ENCODE results near the gene GRHL3. TPM values are rescaled to one million over a fixed set of nuclear protein-coding genes. Genes with fewer than 3 reads are reported as not detected.

Gene GRHL3
- total and polyA plus RNA-seq, 2 donors (not counting 3 experiments of a cell fraction or from before 2014, with no cell fraction given) = not detected

GRCh38 chr1:24329797-24330543 is 10.8 kb downstream of the GRHL3 start:
- DNase-seq (ENCODE audit: low read depth, low spot score) = no peak
- BruUV-seq (replicated peaks) = no TSS peak
- ChIA-PET CTCF (interaction anchor here (0.8 kb wide), 1 partner anchor 29 kb away, joined by 4 read pairs; no protein-coding TSS in a partner anchor), POLR2A (no interaction called here)
- H3K27me3 ChIP-seq (ENCODE audit: control insufficient read depth in 2 of 2, insufficient read depth in 2 of 2, low read length in 2 of 2) = peaks cover 14 to 29% of the 10 kb centered on the region in 2 experiments
- no peaks in the 10 kb centered on the region for H3K36me3 ChIP-seq (ENCODE audit: control insufficient read depth in 2 of 2, extremely low read depth in 1 of 2, insufficient read depth in 2 of 2, low read length in 2 of 2)
- intact Hi-C loops (cut with micrococcal nuclease) (no loop called here), dilution Hi-C loops (cut with MboI; ENCODE audit: extremely low pct_ligation_motif_present, low sequenced_read_pairs) (no loop called here)
- no peak overlapping the region for H2AFZ ChIP-seq (ENCODE audit: low read depth, low read length)
- H3K9ac ChIP-seq (replicated peaks; ENCODE audit: extremely low read depth, insufficient read depth, low read length) = no peak overlapping the region
- no peak overlapping the region for H3K4me3 ChIP-seq (replicated peaks in 1 of 3; ENCODE audit: insufficient read depth in 1 of 3, low read depth in 1 of 3, low read length in 3 of 3)
- no peak overlapping the region for H3K4me2 ChIP-seq (ENCODE audit: insufficient read depth, low read length)
- no peaks in the 10 kb centered on the region for H3K4me1 ChIP-seq (ENCODE audit: control insufficient read depth, extremely low read depth, insufficient read depth, low read length)
- no peaks in the 10 kb centered on the region for H3K79me2 ChIP-seq (ENCODE audit: control insufficient read depth, insufficient read depth, low read length)
- H3K9me1 ChIP-seq (replicated peaks; ENCODE audit: control insufficient read depth, extremely low read depth, insufficient read depth, low read length) = no peaks in the 10 kb centered on the region
- no peaks in the 10 kb centered on the region for H4K20me1 ChIP-seq (replicated peaks; ENCODE audit: control insufficient read depth, extremely low read depth, insufficient read depth, low read length)
- no peak overlapping the region for H3K27ac ChIP-seq (ENCODE audit: insufficient read depth, low read depth, low read length)
- FAIRE-seq = no peak
- H3K9me3 ChIP-seq (replicated peaks; ENCODE audit: control insufficient read depth, insufficient read depth, low read length) = no peaks in the 10 kb centered on the region
- TF ChIP-seq POLR2AphosphoS5 (IDR thresholded peaks at IDR 0.05; ENCODE audit: insufficient read depth, low read depth, low read length) (no peak), GATA2 (IDR thresholded peaks at IDR 0.05; ENCODE audit: insufficient read depth, insufficient read length, low read depth, low read length) (no peak), EZH2 (IDR thresholded peaks at IDR 0.05; ENCODE audit: borderline replicate concordance, low read depth, low read length, severe bottlenecking) (no peak)

GRCh38 chr1:24331961-24332673 is 13.0 kb downstream of the GRHL3 start:
- no peak overlapping the region for H3K4me3 ChIP-seq (replicated peaks in 1 of 3; ENCODE audit: insufficient read depth in 1 of 3, low read depth in 1 of 3, low read length in 3 of 3)
- H3K36me3 ChIP-seq (ENCODE audit: control insufficient read depth in 2 of 2, extremely low read depth in 1 of 2, insufficient read depth in 2 of 2, low read length in 2 of 2) = no peaks in the 10 kb centered on the region
- no peaks in the 10 kb centered on the region for H3K9me3 ChIP-seq (replicated peaks; ENCODE audit: control insufficient read depth, insufficient read depth, low read length)
- H3K4me2 ChIP-seq (ENCODE audit: insufficient read depth, low read length) = no peak overlapping the region
- TF ChIP-seq GATA2 (IDR thresholded peaks at IDR 0.05; ENCODE audit: insufficient read depth, insufficient read length, low read depth, low read length) (no peak), CTCF (IDR thresholded peaks at IDR 0.05; ENCODE audit: extremely low read depth in 1 of 2, insufficient read depth in 1 of 2, low read depth in 1 of 2, low read length in 2 of 2) (no peak), MAX (IDR thresholded peaks at IDR 0.05; ENCODE audit: insufficient read depth, insufficient read length) (no peak), EZH2 (IDR thresholded peaks at IDR 0.05; ENCODE audit: borderline replicate concordance, low read depth, low read length, severe bottlenecking) (no peak), POLR2AphosphoS5 (IDR thresholded peaks at IDR 0.05; ENCODE audit: insufficient read depth, low read depth, low read length) (no peak), POLR2A (IDR thresholded peaks at IDR 0.05; ENCODE audit: low read depth, low read length) (no peak), MYC (IDR thresholded peaks at IDR 0.05; ENCODE audit: low read depth, low read length) (no peak), FOS (IDR thresholded peaks at IDR 0.05; ENCODE audit: borderline replicate concordance, insufficient read depth, low read length) (no peak), JUN (IDR thresholded peaks at IDR 0.05; ENCODE audit: borderline replicate concordance, insufficient read depth, insufficient read length, low read depth) (no peak)
- intact Hi-C loops (cut with micrococcal nuclease) = no loop called here
- H3K27ac ChIP-seq (ENCODE audit: insufficient read depth, low read depth, low read length) = no peak overlapping the region
- no peaks in the 10 kb centered on the region for H3K9me1 ChIP-seq (replicated peaks; ENCODE audit: control insufficient read depth, extremely low read depth, insufficient read depth, low read length)
- CTCF ChIA-PET = no interaction called here
- H3K79me2 ChIP-seq (ENCODE audit: control insufficient read depth, insufficient read depth, low read length) = no peaks in the 10 kb centered on the region
- dilution Hi-C loops (cut with MboI; ENCODE audit: extremely low pct_ligation_motif_present, low sequenced_read_pairs) = no loop called here
- no TSS peak for BruUV-seq (replicated peaks)
- no peak for FAIRE-seq
- H3K4me1 ChIP-seq (ENCODE audit: control insufficient read depth, extremely low read depth, insufficient read depth, low read length) = no peaks in the 10 kb centered on the region
- no peak for DNase-seq (ENCODE audit: low read depth, low spot score)
- no peak overlapping the region for H3K9ac ChIP-seq (replicated peaks; ENCODE audit: extremely low read depth, insufficient read depth, low read length)
- no peaks in the 10 kb centered on the region for H4K20me1 ChIP-seq (replicated peaks; ENCODE audit: control insufficient read depth, extremely low read depth, insufficient read depth, low read length)
- H3K27me3 ChIP-seq (ENCODE audit: control insufficient read depth in 2 of 2, insufficient read depth in 2 of 2, low read length in 2 of 2) = peaks cover 7 to 16% of the 10 kb centered on the region in 2 experiments
- no peak overlapping the region for H2AFZ ChIP-seq (ENCODE audit: low read depth, low read length)
- POLR2A ChIA-PET = no interaction called here
